GF-D8 (cell line): ENCODE measurements around the gene TMPRSS7.
"Not testable (repeated sequence)": the region's sequence is repeated elsewhere in the genome, so short reads cannot be mapped to it uniquely, and the experiment has no call there.

Experiments
- DNase-seq: peaks from one replicate; lab custom pipeline; 2025; lab: John Stamatoyannopoulos, UW

Gene TMPRSS7

DNA sequence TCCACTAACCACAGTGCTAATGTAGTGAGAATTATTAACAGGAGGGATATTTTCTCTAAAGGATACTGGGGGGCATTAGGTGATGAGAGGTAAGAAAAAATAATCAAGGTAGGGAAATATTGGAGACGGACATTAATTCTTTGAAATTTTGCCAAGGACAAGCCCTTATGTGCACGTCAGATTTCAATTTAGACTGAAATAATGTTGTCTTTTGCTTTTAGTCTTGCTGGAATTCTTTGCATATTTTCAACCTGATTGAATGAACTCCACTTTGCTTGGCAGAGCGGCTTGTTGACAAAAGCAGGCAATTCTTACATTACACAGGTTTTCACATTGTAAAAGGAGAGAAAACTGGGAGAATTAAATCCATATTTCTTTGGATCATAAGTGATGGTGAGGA, 26.6 kb downstream of the TMPRSS7 start:
- DNase-seq: no peak

DNA sequence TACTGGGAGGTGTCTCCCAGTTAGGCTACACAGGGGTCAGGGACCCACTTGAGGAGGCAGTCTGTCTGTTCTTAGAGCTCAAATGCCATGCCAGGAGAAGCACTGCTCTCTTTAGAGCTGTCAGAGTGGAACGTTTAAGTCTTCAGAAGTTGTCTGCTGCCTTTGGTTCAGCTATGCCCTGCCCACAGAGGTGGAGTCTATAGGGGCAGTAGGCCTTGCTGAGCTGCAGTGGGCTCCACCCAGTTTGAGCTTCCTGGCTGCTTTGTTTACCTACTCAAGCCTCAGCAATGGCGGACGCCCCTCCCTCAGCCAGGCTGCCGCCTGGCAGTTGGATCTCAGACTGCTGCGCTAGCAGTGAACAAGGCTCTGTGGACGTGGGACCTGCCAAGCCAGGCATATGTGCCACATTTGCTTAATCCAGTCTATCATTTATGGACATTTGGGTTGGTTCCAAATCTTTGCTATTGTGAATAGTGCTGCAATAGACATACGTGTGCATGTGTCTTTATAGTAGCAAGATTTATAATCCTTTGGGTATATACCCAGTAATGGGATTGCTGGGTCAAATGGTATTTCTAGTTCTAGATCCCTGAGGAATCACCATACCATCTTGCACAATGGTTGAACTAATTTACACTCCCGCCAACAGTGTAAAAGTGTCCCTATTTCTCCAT, 38.0 kb downstream of the TMPRSS7 start:
- not testable (repeated sequence) for DNase-seq

DNA sequence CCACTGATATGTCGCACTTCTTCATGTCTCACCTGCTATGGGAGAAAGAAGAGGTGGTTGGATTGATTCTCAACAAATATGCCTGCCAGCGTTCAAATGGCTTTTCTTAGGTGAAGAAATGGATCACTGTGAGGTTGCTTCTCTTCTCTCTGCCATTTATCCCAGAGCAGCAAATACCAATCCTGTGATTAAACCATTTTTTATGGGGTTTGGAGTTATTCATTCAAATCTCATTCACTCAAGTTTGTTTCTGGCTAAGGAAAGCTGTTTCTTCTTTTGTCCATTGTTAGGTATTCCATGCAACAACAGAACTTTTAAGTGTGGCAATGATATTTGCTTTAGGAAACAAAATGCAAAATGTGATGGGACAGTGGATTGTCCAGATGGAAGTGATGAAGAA, 39.5 kb downstream of the TMPRSS7 start:
- no peak for DNase-seq

DNA sequence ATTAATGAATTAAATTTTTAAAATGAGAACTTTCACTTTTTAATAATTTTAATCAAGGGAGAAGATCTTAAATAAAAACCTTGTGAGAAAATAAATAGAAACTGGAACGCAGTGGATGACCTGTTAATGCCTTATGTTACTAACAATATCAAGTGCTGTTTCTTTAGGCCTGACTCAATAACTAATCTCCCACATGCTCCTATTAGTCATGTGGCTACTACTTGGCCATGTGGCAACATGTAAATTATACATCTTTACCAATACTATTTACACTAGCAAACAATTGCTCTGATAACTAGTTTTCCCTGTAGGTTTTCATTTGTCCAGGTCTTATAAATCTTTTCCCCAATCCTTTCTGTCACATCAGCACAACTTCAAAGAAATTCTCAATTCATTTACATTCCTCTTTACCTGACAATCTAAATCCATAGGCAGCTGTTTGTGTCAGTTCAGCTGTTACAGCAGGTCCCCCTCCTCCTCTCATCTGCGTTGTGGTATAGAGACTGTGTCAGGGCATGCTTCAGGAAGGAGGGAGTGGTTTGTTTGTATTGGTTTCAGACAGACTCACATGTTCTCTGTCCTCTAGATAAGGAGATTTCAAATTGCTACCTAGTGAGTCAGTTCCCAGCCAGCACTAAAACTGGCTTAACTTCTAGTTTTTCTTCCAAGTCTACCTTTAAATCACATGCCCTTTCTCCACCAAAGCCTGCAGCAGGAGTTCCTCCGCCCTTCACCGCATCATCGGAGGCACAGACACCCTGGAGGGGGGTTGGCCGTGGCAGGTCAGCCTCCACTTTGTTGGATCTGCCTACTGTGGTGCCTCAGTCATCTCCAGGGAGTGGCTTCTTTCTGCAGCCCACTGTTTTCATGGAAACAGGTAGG, 40.3 kb downstream of the TMPRSS7 start:
- no peak for DNase-seq

DNA sequence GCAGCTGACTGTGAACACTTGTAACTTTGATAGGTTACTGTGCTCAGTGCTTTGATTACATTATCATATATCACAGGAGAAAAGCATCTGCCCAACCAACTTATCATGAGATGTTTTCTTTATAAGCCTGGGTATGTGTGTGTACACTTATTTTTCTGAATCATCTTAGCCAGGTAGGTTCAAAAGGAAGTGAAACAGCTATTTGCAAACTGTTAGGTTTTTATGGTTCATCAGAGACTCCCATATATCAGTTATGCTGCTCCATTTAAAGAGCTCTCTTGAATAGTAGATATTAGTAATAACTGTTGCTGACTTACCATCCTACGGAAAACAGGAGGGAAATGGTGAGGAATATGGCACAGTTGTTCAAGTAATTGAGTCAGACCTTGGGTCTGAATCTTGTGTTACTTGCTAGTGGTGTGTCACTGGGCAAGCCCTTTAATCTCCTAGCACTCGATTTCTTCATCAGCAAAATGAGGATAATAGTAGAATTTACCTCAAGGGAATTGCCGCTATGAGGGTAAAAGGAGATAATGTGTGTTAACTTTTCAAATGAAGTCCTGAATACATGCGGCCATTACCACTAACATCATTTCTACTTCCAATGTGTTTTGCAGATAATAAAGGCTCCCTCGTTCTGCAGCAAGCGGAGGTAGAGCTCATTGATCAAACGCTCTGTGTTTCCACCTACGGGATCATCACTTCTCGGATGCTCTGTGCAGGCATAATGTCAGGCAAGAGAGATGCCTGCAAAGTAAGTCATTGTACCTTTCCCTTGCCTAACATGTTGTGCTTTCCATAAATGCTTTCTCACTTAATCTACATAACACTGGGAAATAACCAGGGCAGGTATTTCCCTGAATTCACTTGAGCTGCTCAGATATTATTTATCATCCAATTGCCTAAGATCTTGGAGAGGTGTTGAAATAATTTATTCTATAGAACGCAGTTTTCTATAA, 43.9 kb downstream of the TMPRSS7 start:
- DNase-seq: no peak

DNA sequence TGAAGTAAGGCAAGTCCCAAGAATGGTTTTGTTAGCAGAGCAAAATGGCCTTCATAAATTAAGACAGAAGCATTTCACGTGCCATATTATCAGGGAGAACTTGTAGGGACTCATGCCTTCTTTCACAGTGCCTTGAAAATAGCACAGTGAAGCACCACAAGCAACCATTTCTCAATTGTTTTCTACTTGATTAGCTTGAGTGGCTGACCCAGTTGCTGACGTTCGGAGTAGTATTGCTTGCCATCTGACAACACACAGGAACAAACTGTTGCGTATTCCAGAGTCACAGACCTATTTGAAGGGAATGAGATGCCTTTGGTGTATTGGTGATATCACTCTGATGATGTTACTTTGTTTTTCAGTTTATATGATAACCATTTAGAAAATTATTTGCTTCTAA, 48.7 kb downstream of the TMPRSS7 start:
- DNase-seq: no peak

DNA sequence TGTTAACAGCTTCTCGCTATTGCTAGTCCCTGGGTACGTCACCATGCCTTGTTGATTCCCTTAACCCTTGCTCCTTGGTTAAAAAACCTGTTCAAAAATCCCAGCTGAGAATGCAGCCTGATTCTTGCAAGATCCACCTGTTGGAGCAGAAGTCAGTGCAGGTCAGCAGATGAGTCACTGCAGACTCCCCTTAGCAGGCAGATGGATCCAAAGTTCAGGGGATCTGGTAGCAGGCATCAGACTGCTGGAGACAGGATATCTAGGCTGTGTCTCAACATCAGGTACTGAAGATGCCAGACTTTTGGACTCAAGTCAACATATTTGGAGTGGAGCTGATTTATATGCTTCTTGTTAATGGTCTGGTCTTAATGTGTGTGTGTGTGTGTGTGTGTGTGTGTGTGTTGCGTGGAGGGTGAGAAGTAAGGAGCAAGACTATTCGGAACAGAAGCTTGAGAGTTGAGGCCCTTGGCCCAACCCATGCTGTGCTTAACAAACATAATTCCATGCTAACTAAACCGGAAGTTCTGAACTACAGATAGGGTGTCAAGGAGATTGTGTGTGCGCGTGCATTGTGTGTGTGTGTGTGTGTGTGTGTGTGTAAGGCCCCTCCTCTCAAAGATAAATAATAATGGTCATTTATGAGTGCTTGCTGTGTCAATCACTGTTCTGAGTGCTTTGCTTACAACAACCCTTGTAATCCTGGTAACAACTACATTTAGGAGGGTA, 50.6 kb downstream of the TMPRSS7 start:
- DNase-seq: no peak

DNA sequence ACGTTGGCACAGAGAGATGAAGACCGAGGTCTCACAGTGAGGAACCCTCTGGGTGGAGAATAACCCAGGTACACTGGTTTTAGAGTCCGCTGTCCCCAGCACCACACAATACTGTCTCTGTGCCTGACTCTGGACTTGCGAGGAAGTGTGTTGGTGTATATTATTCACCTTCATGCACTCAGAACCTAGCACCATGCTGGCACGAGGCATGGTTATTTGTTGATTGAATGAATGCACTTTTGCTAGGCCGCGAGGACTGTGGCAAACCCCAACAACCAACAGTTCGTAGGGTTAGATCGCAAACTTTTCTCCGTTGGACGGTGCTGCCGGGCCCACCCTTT, 51.2 kb downstream of the TMPRSS7 start:
- DNase-seq: no peak

DNA sequence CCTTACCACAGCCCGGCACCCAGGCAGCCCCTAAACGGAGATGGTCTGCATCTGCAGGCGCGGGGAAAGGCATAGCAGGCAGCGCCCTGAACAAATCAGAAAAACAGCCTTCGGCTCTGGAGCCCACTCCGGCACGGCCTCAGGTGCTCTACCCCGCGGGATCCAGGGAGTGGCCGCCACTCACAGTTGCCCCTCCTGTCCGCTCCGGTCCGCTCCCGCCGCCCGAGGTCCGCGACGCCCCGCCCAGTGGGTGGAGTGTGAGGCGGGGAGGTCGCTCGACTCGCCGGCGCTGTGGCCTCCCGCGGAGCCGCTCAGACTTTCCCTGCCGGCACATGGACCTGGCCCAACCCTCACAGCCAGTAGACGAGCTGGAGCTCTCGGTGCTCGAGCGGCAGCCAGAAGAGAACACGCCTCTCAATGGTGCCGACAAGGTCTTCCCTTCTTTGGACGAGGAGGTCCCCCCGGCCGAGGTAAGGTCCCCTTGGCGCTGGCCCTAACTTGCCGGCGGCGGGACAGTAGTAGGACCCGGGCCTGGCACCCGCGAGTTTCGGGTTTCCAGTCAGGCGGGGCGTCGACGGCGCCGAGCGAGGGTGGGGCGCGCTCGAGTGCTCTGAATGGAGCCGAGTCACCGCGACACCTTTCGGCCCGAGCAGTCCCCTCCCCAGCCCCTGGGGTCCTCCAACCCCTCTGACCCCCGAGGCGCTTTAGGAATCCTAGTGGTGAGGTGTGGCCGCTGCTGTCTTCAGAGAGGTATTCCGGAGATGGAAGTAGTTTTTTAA, 51.7 kb downstream of the TMPRSS7 start, which contains the start of gene C3orf52:
Gene C3orf52 (plus strand): TSS at position 314 of the 779 bp plus-strand sequence. CDS start 19 bp downstream, at position 333.
- no peak for DNase-seq

DNA sequence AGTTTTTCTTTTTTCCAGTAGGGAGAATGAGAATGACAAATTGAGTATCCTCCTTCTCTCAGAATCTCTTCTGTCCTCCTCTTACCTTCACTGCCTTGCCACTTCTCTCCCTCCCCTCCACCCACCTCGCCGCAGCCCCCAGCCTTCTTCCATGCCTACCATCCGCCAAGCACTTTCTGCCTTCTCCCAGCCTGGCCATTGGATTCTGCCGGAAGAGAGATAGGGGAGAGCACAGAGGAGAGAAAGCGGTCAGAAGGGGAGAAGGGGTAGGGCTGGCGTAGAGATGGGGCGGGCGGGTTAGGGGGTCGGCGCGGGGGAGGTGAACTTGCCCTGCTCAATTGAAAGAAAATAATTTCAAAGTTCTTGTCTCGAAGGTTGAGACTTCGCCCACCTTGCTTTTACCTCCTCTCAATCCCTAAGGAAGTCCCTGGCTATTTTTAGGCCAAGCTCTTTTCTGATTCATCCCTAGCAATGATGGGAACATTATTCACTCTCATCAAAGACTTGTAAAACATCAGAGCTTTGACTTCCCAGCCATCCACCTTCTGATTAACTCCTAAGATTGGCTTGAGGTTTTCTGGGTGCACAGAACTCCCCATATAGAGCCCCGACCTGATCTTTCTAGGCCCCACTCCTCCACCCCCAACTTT, 52.5 kb downstream of the TMPRSS7 start:
- no peak for DNase-seq

DNA sequence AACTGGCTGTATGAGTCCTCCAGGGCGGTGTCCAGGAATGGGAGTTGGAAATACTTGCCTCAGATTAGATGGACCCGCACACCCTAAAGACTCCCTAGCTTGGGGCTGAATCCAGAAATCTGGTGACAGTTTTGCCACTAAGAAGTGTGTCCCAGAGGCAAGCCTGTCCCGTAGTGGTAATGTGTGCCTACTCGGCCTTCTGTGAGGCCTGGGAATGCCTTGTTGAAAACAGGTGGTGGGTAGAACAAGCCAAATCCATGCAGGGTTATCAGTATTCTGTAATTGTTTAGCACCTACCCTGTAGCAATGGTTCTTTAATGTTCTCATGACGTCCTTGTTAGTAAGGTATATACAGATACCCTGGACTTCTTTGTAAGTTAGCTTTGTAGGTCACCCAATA, 53.2 kb downstream of the TMPRSS7 start:
- DNase-seq: no peak

DNA sequence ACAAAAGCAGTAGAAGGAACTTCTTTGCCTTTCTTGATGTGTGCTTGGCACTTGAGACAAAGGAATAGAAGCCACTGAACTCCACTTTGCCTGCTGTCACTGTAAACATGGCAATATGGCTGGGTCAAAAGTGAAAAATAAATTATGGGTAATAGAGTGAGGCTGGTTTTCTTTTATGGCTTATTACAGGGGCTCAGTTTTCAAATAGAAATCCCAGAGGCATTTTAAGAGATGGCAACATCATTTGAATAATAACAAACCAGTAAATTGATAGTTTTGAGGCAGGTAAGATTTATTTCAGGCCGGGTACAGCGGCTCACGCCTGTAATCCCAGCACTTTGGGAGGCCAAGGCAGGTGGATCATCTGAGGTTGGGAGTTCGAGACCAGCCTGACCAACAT, 54.4 kb downstream of the TMPRSS7 start:
- DNase-seq: no peak

DNA sequence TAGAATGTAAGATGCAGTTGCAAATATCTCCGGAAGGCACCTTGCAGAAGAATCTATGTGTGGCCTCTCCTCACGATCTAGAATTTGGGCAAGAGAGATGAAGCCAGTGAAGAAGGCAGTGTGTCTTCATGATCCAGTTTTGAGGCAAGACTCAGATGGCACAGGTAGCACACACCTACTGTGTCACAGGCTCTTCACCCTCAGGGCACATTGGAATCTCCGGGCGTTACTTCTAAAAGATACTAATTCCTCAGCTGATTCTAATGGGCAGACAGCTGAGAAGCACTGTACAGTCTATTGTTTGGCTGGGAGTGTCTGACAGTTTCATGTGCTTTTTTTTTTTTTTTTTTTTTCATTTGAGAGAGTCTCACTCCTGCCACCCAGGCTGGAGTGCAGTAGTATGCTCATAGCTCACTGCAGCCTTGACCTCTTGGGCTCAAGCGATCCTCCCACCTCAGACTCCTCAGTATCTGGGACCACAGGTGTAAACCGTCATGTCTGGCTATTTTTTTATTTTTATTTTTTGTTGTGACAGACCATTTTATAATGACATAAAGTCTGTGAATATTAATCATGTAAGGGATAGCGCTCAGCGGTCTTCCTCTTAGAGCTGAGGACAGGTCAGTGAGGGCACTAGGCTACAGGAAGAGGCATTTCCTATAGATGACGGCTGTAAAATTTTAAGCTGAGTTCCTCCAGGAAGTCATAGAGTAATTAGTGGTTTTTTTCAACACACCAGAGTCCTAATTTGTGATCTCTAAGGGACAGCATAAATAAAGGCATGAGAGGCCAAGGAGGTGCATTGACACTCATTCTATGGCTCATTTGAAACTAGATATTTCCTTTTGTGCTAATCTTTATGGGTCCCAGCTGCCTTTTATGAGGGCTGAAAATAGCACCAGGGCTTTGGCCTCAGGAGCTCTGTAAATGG, 55.7 kb downstream of the TMPRSS7 start:
- peak; percentile 81 for DNase-seq

DNA sequence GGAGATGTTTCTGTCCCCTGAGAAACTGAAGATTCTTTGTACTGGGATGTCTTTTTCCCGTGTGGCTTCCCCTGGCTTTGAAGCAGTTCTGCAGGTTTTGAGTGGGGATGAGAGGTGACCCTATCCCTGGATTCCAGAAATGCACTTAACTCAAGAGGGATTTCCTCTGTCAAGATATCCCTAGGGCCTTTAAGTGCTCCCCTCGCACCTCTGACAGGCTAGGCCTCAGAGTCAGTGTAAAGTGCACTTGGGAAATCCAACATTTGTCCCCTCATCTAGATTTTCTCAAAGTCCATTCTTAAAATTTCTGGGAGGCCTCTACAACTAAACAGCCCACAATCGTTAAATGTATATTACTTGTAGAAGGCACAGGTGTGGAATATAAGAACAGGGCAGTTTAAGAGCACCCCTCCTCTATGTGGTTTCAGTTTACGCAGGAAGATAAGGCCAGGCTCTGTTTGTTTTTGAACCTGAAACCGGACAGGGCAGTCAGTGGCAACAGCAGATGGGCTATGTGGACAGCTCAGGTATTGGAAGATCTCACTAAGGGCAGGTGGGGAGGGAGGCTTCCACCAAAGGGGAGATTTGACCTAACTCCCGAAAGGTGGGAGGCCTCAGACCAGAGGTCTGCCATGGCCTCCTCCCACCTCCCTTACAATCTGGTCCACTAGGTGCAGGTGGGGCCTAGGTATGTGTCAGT, 56.5 kb downstream of the TMPRSS7 start:
- DNase-seq: no peak

DNA sequence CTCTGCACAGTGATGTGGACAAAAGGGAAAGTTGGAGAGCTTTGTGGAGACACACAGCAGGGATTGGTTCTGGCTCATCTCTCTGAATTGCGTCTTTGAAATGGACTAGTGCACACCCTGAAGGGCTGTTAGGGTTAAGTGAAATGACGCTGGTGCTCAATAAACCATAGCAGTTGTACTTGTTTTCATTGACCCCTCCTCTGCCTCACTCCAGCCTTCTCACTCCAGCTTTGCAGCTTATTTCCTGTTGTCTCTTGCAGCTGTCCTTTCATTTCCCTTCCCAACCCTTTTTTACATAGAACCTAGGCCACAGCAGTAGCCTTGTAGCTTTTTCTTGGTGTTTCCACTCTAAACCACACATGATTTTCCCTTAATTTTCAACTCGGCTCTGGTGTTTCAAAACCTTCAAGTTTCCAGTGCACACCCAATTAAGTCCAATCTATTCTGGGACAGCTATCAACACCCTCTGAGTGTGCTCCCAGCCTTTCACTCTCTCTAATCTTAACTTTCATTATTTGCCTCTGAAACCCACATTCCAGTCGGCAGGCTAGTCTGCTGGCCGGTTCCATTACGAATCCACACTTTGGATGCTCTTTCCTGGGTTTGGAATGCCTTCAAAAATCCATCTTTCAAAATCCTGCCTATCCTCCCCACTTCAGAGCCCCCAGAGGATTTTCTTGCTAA, 58.1 kb downstream of the TMPRSS7 start:
- no peak for DNase-seq

DNA sequence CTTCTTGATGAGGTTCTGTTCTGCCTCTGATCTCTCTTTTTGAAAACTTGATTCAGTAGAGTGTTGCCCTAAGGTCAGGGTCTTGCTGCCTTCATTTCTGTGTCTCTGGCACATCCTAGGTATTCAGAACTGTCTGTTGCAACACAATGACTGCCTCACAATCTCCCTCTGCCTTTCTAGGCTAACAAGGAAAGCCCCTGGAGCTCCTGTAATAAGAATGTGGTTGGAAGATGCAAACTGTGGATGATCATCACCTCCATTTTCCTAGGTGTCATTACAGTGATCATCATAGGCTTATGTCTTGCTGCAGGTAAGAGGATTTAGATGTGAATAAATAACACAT, 58.6 kb downstream of the TMPRSS7 start:
- no peak for DNase-seq

DNA sequence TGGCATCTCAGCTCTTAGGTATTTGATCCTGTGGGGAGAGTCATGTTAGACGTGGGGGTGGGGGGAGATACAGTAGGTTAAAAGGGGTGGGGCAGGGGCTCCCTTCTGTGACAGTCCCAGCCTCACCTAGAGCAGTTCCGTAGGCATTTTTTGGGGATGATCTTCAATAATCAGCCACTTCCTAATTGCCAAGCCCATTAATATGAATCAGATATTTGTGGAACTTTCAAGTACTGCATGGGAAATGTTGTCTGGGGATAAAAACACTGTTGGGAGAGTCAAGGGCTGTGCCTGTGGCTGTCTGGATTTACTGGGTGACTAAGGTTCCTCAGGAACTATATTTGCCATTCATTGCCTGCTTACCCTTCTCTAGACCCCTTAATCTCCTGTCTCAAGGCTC, 61.2 kb downstream of the TMPRSS7 start:
- no peak for DNase-seq

DNA sequence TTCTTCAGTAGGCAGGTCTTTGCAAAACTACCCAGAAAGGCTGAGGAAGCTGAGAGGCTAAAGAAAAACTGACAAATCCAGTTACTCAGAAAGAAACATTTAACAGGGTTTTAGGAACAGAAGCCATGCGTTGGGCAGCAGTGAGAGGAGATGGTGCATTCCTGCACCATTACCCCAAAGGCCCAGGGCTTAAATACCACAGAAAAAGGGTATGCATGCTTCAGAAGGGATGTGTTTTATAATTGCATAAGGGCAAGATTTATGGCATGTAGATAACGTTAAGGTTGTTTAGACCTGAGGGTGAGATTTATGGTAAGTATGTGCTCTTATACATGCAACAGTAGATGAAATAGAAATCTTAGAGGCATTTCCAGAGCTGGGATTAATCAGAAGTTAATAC, 61.6 kb downstream of the TMPRSS7 start:
- DNase-seq: no peak
